ENCODE data around the gene B4GALNT4.

B4GALNT4 gene

DNA sequence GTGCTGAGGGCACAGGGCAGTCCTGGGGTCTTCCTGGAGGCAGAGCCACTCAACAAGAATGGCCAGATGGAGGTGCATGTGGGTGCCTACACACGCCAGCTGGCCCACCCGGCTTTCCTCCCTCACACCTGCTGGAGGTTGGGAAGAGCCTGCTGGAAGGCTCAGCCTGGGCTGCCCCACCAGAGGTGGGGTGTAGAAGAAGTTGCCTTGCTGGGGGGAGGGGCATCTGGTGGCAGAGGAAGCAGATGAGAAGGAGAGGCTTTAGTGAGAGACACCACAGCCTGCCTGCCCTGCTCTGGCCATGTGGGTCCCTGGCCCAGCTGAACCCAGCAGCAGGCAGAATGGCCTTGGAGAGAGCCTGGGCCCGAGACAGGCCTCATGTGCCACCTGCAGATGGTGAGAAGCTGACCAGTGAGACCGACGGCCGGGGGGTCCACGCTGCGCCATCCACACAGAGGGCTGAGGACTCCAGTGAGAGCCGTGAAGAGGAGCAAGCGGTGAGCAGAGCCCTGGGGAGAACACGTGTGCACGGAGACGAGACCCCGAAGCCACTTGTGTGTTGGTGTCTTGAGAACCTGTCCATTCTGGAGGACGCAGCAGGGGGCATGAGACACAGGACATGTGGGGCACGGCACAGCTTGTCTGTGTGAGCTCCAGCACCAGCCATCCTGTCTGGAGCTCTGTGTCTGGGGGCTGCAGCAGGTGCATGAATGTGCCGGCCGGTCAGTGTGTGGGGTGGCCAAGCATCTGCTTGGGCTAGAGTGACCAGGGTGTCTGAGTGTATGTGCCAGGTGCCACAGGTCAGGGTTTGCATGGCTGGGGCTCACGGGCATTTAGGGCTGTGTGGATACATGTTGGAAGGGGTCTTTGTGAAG lies 2.7 kb downstream of the B4GALNT4 start:
- no peak for TF ChIP-seq POLR2A (IDR thresholded peaks at IDR 0.05; ENCODE audit: low read depth, low read length)
- FAIRE-seq (no peak), DNase-seq (ENCODE audit: insufficient read length, low spot score) (no peak)

DNA sequence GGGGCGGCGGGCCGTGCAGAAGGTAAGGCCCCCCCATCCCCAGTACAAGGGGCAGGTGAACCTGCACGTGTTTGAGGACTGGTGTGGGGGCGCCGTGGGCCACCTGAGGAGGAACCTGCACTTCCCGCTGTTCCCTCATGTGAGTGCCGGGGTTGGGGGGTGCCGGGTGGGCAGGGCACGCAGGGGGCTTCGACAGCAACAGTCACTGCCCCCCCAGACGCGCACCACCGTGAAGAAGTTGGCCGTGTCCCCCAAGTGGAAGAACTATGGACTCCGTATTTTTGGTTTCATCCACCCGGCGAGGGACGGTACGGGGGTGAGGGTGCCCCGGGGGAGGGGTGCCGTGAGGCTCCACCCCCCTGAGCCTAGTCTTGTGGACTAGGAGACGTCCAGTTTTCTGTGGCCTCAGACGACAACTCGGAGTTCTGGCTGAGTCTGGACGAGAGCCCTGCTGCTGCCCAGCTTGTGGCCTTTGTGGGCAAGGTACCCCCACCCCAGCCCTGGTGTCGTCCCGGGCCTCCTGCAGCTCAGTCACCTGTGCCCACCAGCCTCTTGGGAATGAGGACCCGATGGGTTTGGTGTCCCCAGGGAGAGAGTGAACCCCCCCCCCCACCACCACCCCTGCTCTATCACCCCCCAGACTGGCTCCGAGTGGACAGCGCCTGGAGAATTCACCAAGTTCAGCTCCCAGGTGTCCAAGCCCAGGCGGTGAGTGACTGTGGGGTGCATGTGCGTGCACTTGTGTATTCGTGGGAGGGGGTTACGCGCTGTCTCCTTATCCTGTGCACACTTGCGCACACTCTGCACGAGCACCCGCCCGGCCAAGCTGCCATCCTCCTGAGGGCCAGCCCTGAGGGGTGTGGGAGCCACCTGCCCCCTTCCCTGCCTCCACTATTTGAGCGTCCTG lies 3.8 kb downstream of the B4GALNT4 start:
- DNase-seq (ENCODE audit: insufficient read length, low spot score) (no peak), FAIRE-seq (no peak)
- no peak for TF ChIP-seq POLR2A (IDR thresholded peaks at IDR 0.05; ENCODE audit: low read depth, low read length)

- TF ChIP-seq POLR2A (IDR thresholded peaks at IDR 0.05; ENCODE audit: low read depth, low read length): no peak
- no peak for FAIRE-seq
- DNase-seq (ENCODE audit: insufficient read length, low spot score): no peak
Observed at GRCh38 chr11:373716-374551, 4.6 kb downstream of the B4GALNT4 start.

- TF ChIP-seq POLR2A (IDR thresholded peaks at IDR 0.05; ENCODE audit: low read depth, low read length): no peak
- FAIRE-seq (no peak), DNase-seq (ENCODE audit: insufficient read length, low spot score) (no peak)
Observed at GRCh38 chr11:375065-376025, 6.0 kb downstream of the B4GALNT4 start.

DNA sequence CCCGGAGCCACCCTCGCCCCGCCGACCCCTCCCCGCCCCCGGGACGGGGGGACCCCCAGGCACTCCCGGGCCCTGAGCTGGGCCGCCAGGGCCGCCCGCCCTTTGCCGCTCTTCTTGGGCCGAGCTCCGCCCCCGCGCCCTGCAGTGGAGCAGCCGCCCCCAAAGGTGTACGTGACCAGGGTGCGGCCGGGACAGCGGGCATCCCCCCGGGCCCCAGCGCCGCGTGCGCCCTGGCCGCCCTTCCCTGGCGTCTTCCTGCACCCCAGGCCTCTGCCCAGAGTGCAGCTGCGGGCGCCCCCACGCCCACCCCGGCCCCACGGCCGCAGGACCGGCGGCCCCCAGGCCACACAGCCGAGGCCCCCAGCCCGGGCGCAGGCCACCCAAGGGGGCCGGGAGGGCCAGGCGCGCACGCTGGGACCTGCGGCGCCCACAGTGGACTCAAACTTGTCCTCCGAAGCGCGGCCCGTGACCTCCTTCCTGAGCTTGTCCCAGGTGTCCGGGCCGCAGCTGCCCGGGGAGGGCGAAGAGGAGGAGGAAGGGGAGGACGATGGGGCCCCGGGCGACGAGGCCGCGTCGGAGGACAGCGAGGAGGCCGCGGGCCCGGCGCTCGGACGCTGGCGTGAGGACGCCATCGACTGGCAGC lies 7.4 kb downstream of the B4GALNT4 start:
- FAIRE-seq: no peak
- TF ChIP-seq POLR2A (IDR thresholded peaks at IDR 0.05; ENCODE audit: low read depth, low read length): no peak
- DNase-seq (ENCODE audit: insufficient read length, low spot score): no peak

DNA sequence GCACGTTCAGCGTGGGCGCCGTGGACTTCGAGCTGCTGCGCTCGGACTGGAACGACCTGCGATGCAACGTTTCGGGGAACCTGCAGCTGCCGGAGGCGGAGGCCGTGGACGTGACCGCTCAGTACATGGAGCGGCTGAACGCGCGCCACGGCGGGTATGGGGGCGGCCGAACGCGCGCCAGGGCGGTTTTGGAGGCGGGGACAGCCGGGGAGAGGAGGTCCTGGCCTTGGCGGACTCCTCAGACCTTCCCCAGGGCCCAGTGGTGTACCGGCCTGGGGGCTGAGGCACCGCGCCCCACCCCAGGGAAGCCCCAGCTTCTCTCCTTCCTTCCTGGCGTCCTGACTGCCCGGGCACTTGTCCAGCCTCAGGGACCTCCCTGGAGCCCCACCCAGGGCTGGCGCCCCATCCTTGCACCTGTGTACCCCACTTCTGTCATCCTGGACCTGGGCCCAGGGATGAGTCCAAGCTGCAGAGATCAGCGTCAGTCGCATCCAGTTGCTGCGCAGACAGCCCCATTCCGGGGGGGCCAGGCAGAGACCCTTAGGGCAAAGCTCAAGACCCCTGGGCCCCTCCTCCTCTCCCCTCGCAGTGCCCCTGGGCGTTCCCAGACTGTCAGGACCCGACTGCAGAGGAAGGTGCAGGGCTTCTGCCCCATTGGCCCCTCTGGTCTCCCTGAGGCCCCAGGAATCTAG lies 8.0 kb downstream of the B4GALNT4 start:
- DNase-seq (ENCODE audit: insufficient read length, low spot score) (no peak), FAIRE-seq (no peak)
- TF ChIP-seq POLR2A (IDR thresholded peaks at IDR 0.05; ENCODE audit: low read depth, low read length): no peak

GRCh38 chr11:377883-378500 lies 8.7 kb downstream of the B4GALNT4 start:
- no peak for DNase-seq (ENCODE audit: insufficient read length, low spot score)
- FAIRE-seq: no peak
- TF ChIP-seq POLR2A (IDR thresholded peaks at IDR 0.05; ENCODE audit: low read depth, low read length): no peak

DNA sequence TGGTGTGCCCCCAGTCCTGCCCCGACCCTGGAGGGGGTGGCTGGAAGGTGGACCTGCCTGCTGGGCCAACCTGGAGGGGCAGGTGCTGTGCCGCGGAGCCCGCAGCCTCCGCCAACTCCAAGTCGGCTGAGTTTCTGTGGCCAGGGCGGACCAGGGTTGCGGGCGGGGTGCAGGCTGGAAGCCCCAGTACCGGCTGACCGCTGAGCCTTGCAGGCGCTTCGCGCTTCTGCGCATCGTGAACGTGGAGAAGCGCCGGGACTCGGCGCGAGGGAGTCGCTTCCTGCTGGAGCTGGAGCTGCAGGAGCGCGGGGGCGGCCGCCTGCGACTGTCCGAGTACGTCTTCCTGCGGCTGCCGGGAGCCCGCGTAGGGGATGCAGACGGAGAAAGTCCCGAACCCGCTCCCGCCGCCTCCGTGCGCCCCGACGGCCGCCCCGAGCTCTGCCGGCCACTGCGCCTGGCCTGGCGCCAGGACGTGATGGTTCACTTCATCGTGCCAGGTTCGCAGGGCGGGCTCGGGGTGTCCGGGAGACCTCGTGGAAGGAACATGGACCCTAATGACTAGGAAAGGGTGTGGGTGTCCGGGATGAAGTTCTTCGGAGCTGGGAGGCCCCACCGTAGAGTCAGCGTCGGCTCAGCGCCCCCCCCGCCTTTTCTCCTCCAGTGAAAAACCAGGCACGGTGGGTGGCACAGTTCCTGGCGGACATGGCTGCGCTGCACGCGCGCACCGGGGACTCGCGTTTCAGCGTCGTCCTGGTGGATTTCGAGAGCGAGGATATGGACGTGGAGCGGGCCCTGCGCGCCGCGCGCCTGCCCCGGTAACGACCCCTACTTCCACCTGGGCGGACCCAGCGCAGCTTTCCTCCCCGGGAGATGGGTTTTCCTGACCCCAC lies 10.2 kb downstream of the B4GALNT4 start:
- FAIRE-seq: no peak
- DNase-seq (ENCODE audit: insufficient read length, low spot score): no peak
- TF ChIP-seq POLR2A (IDR thresholded peaks at IDR 0.05; ENCODE audit: low read depth, low read length): no peak

GRCh38 chr11:380095-380480 lies 10.8 kb downstream of the B4GALNT4 start:
- DNase-seq (ENCODE audit: insufficient read length, low spot score) (no peak), FAIRE-seq (no peak)
- no peak for TF ChIP-seq POLR2A (IDR thresholded peaks at IDR 0.05; ENCODE audit: low read depth, low read length)

DNA sequence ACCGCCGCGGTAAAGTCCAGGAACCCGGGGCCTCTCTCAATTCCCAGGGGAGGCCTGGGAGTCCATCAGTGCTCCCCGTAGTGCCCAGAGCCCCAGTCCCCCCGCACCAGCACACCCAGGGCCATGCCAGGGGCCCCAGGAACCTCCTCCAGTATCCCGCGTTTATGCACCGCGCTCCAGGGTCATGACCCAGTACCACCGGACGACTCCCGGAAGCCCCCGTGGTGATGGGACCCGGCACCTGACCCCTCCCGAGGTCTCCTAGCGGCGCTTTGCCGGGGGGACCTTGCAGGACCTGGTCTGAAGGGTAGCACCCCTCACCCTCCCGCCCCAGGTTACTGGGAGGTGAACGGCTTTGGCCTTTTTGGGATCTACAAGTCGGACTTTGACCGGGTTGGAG lies 11.2 kb downstream of the B4GALNT4 start:
- DNase-seq (ENCODE audit: insufficient read length, low spot score) (no peak), FAIRE-seq (no peak)
- TF ChIP-seq POLR2A (IDR thresholded peaks at IDR 0.05; ENCODE audit: low read depth, low read length): no peak

Measured in H54 (cell line).